AG10803 (cell line): ENCODE measurements around the gene BBX.

Experiments
- DNase-seq: peaks from one replicate; pipeline ENCODE4 v3.0.0; 2010; ENCODE audit warnings: low read depth
- H3K4me3 ChIP-seq: 2 replicates; pipeline ENCODE4 v1.5.1; 2011; ENCODE audit warnings: mild to moderate bottlenecking, low read length, control low read depth
- CTCF ChIP-seq: conservative IDR thresholded peaks from 2 replicates; pipeline ENCODE4 v1.5.1; 2011; ENCODE audit warnings: mild to moderate bottlenecking, low read length, control low read depth, inconsistent platforms

The BBX gene

GRCh38 chr3:107523289-107523538 is 452 bp downstream of the BBX start:
- H3K4me3 ChIP-seq, result peak overlapping the region; percentile 91
- no peak for DNase-seq
- TF ChIP-seq CTCF, result no peak

GRCh38 chr3:107523539-107524325 is 970 bp downstream of the BBX start:
- peak; percentile 33 for DNase-seq
- peak overlapping the region; percentile 91 for H3K4me3 ChIP-seq
- no peak for TF ChIP-seq CTCF

GRCh38 chr3:107524326-107524840 is 1.6 kb downstream of the BBX start:
- peak; percentile 11 for DNase-seq
- H3K4me3 ChIP-seq, result peak overlapping the region; percentile 91
- no peak for TF ChIP-seq CTCF

- H3K4me3 ChIP-seq, result peak overlapping the region; percentile 91
- TF ChIP-seq CTCF, result no peak
- peak; percentile 38 for DNase-seq
These were observed 2.3 kb downstream of the BBX start for GRCh38 chr3:107524841-107525643.

GRCh38 chr3:107525644-107526305 is 3.0 kb downstream of the BBX start:
- no peak for TF ChIP-seq CTCF
- no peak for DNase-seq
- H3K4me3 ChIP-seq, result peak overlapping the region; percentile 91

GRCh38 chr3:107531917-107532469 is 9.2 kb downstream of the BBX start:
- no peak for TF ChIP-seq CTCF
- no peak for DNase-seq
- H3K4me3 ChIP-seq, result no peak overlapping the region
